HFFc6 (cell line): ENCODE results near the gene DLG4. TPM values are rescaled to one million over a fixed set of nuclear protein-coding genes. Genes with fewer than 3 reads are reported as not detected.

Experiments used
- DNase-seq: peaks from one replicate; pipeline ENCODE4 v3.0.0-alpha.2; 2018
- H3K27ac Mint-ChIP-seq: 2 replicates; pipeline ENCODE4 v1.8.0; 2020; ENCODE audit warnings: mild to moderate bottlenecking, mixed read lengths
- H3K27me3 Mint-ChIP-seq: 2 replicates; pipeline ENCODE4 v1.8.0; 2021; ENCODE audit warnings: mild to moderate bottlenecking, moderate library complexity, mixed read lengths; ENCODE audit not compliant: insufficient read depth
- H3K36me3 Mint-ChIP-seq: 2 replicates; pipeline ENCODE4 v1.8.0; 2021; ENCODE audit warnings: low read depth, mixed read lengths
- H3K4me1 Mint-ChIP-seq: 2 replicates; pipeline ENCODE4 v1.8.0; 2020; ENCODE audit warnings: low read depth, mixed read lengths
- H3K4me3 Mint-ChIP-seq: 2 replicates; pipeline ENCODE4 v1.8.0; 2020; ENCODE audit warnings: mild to moderate bottlenecking, moderate library complexity, mixed read lengths
- H3K9me3 Mint-ChIP-seq: 2 replicates; pipeline ENCODE4 v1.8.0; 2020; ENCODE audit warnings: mild to moderate bottlenecking, mixed read lengths
- CTCF ChIP-seq: fragments of 200-600 bp; sonication (generic); IDR thresholded peaks from 2 replicates; pipeline ENCODE4 v1.5.0; 2021; ENCODE audit warnings: antibody characterized with exemption, mild to moderate bottlenecking
- total RNA-seq, 6 experiments: library from RNA; stranded (reverse); fragmentation: NEBNext Ultra II Directional; extraction: Animal tissue kit (Norgen Biotek cat#: 25700); gene quantifications; 2 replicates in 1 of 6; 3 replicates in 5 of 6; pipeline ENCODE4 v1.2.3, GENCODE V29; 2021

The DLG4 gene
- total RNA-seq, 6 experiments from 2014 or later = 27.8 to 34.3 (median 28.1) TPM

- Mint-ChIP-seq H3K4me3 (no peak overlapping the region), H3K27ac (no peak overlapping the region), H3K9me3 (no peaks in the 10 kb centered on the region), H3K4me1 (peaks cover 30% of the 10 kb centered on the region), H3K36me3 (peaks cover 38% of the 10 kb centered on the region), H3K27me3 (peaks cover 3% of the 10 kb centered on the region)
- no peak for DNase-seq
- TF ChIP-seq CTCF = no peak
These were observed 7.4 kb upstream of the DLG4 start for GRCh38 chr17:7226721-7227710.

- no peak overlapping the region for H3K4me3 Mint-ChIP-seq
- TF ChIP-seq CTCF = no peak
- H3K27ac Mint-ChIP-seq = no peak overlapping the region
- H3K9me3 Mint-ChIP-seq = no peaks in the 10 kb centered on the region
- DNase-seq = no peak
- H3K36me3 Mint-ChIP-seq = peaks cover 43% of the 10 kb centered on the region
- peaks cover 9% of the 10 kb centered on the region for H3K27me3 Mint-ChIP-seq
- peaks cover 35% of the 10 kb centered on the region for H3K4me1 Mint-ChIP-seq
These were observed 6.2 kb upstream of the DLG4 start for GRCh38 chr17:7225711-7226331.

- peaks cover 37% of the 10 kb centered on the region for H3K4me1 Mint-ChIP-seq
- peaks cover 18% of the 10 kb centered on the region for H3K27me3 Mint-ChIP-seq
- no peak overlapping the region for H3K4me3 Mint-ChIP-seq
- TF ChIP-seq CTCF = no peak
- no peak for DNase-seq
- H3K9me3 Mint-ChIP-seq = no peaks in the 10 kb centered on the region
- H3K36me3 Mint-ChIP-seq = peaks cover 46% of the 10 kb centered on the region
- H3K27ac Mint-ChIP-seq = no peak overlapping the region
These were observed 5.0 kb upstream of the DLG4 start for GRCh38 chr17:7224661-7225111.

- H3K36me3 Mint-ChIP-seq = peaks cover 40% of the 10 kb centered on the region
- TF ChIP-seq CTCF = no peak
- H3K4me3 Mint-ChIP-seq = no peak overlapping the region
- DNase-seq = no peak
- peaks cover 43% of the 10 kb centered on the region for H3K4me1 Mint-ChIP-seq
- H3K27me3 Mint-ChIP-seq = peaks cover 19% of the 10 kb centered on the region
- H3K9me3 Mint-ChIP-seq = no peaks in the 10 kb centered on the region
- peak overlapping the region; percentile 51 for H3K27ac Mint-ChIP-seq
These were observed 4.5 kb upstream of the DLG4 start for GRCh38 chr17:7224110-7224509.

GRCh38 chr17:7223375-7223774, 3.7 kb upstream of the DLG4 start:
- no peak for DNase-seq
- Mint-ChIP-seq H3K9me3 (no peaks in the 10 kb centered on the region), H3K36me3 (peaks cover 33% of the 10 kb centered on the region), H3K4me3 (no peak overlapping the region), H3K27ac (peak overlapping the region; percentile 57; the same call in 1 of the 2 replicates), H3K27me3 (peaks cover 24% of the 10 kb centered on the region), H3K4me1 (peaks cover 51% of the 10 kb centered on the region)
- no peak for TF ChIP-seq CTCF
